NCI-H1436 treated with DMSO at 0.1 percent for 48 hours (cell line): ENCODE data around the gene CYFIP1.
"Not testable (repeated sequence)": the region's sequence is repeated elsewhere in the genome, so short reads cannot be mapped to it uniquely, and the experiment has no call there.

ENCODE experiments used
- DNase-seq: peaks from one replicate; lab custom pipeline; 2025; lab: John Stamatoyannopoulos, UW

CYFIP1 gene

DNA sequence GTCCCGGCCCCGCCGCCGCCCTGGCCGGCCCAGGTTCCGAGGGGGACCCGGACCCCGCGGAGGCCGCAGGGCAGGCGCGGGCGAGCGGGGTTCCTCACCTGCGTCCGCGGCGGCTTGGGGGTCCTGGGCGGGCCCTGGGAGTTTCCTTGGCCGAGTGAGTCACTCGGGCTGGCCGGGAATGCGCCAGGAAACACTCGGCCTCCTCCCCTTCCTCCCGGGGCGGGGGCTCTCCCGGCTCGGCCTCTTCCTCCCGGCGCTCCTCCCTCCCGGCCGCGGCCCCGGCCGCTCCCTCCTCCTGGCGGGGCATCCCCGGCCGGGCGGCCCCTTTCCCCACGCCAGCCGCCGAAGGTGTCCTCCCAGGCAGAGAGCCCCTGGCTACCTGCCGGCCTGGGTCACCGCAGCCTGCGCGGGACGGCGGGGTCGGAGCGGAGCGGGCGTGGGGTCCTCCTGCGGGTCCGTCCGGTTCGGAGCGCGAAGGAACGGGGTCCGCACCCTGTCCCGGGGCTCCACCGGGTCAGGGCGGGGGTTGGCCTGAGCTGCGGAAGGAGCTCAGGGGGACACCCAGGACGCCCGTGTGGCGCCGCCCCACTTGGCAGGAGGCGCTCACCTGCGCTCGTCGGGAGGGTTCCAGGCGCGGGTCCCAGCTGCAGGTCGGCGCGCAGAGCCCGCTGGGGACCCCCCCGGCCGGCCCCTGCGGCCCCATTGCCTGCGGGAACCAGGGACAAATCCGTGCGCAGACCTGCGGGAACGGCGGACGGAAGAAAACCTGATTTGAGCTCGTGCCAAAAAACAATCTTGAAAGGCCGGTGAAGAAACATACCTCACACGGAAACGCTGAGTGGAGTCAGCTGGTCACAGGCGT lies at the start of gene CYFIP1:
Gene CYFIP1 (minus strand): TSS at position 180 of the 862 bp plus-strand sequence. CDS start 33,083 bp downstream, outside the sequence.
- DNase-seq = no peak

DNA sequence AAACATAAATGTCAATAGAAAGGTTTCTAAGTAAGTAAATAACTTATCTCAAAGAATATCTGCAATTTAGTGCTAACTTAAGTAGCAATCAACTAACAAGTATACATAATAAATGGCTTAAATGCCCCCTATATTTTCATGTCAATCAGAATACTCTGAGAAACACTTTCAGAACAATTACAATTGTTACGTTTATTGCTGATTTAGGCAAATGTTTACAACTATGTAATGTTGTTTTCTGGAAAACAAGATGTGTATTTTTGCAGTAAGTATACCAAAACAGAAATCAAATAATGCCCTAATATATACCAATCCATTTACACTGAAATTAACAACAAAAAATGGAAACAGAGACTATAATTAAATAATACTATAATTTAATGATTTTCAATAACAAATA lies 46.0 kb upstream of the CYFIP1 start:
- DNase-seq = no peak

- DNase-seq = no peak
Measured at GRCh38 chr15:23022156-23022555, 42.0 kb upstream of the CYFIP1 start.

DNA sequence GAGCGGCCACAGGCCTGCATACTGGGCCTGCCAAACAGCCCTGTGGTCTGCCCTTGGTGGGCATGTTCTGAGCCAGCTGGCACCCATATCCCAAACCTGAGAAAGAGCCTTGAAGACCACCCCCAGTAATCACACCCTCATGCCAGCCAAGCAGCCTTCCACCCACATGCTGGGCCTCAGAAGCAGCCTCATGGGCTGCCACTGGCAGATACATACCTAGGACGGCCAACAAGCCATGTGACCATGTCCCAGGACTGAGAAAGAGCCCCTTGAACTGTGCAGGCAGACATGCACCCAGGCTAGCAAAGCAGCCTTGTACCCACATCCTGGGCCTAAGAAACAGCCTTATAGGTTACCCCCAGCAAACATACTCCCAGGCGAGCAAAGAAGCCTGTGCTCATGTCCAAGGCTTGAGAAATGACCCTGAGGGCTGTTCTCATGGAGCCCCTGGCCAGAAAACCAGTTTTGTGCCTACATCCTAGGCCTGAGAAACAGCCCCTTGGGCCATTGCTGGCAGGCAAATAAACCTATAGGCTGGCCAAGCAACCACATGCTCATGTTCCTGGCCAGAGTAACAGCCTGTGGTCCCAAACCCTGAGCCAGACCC lies 34.3 kb upstream of the CYFIP1 start:
- no peak for DNase-seq

- no peak for DNase-seq
Measured at GRCh38 chr15:23013681-23014080, 33.5 kb upstream of the CYFIP1 start.

DNA sequence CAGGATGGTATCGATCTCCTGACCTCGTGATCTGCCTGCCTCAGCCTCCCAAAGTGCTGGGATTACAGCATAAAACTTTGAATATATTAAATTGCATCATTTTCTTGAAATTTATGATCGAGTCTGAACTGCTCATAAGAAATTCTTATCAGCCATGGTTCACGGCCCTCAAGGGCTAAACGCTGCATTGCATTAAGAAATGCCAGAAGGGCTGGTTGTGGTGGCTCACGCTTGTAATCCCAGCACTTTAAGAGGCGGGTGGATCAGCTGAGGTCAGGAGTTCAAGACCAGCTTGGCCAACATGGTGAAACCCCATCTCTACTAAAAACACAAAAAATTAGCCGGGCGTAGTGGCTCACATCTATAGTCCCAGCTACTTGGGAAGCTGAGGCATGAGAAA lies 32.4 kb upstream of the CYFIP1 start:
- not testable (repeated sequence) for DNase-seq

- no peak for DNase-seq
Measured at GRCh38 chr15:23003736-23004135, 23.6 kb upstream of the CYFIP1 start.

DNA sequence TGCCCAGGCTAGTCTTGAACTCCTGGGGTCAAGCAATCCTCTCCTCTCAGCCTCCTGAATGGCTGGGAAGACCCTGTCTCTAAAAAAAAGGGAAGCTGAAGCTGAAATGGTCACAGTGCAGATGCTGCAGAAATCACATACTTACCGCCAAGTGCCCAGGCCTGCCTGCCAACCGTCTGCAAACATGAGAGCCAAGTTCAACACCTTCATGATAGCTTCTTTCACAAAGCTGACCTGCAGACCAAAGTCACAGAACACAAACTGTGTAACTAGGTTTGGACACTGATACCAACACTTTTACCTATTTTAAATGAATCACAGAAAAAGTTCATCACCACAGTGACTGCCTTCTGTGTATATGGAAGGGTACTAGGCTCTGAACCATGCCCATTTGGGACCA lies 22.8 kb upstream of the CYFIP1 start:
- DNase-seq = no peak

DNA sequence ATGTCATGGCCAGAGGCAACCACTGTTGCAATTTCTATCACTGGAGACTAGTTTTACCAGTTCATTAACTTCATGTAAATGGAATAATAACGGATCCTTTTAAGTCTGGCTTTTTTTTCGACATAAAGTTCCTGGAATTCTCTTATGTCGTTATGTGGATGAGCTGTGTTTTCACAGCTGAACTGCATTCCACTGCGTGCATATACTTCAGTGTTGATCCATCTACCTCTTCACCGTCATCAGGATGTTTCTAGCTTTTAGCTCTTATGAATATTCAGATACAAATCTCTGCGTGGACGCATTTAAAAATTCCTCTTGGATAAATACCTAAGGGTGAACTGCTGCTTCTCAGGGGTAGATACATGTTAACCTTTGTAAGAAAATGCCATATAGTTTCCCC lies 15.6 kb upstream of the CYFIP1 start:
- no peak for DNase-seq

GRCh38 chr15:22992024-22992326 lies 11.8 kb upstream of the CYFIP1 start:
- no peak for DNase-seq

GRCh38 chr15:22989576-22990477 lies 9.7 kb upstream of the CYFIP1 start:
- DNase-seq = no peak

GRCh38 chr15:22988811-22989210 lies 8.6 kb upstream of the CYFIP1 start:
- no peak for DNase-seq

DNA sequence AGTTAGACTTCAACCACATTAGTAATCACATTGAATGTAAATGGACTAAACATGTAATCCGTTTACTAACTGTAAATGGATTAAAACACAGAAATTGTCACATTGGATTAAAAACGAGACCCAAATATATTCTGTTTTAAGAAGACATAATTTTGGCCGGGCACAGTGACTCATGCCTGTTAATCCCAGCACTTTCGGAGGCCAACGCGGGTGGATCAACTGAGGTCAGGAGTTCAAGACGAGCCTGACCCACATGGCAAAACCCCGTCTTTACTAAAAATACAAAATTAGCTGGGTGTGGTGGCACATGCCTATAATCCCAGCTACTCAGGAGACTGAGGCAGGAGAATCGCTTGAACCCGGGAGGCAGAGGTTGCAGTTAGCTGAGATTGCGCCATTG lies 1.8 kb upstream of the CYFIP1 start:
- not testable (repeated sequence) for DNase-seq

DNA sequence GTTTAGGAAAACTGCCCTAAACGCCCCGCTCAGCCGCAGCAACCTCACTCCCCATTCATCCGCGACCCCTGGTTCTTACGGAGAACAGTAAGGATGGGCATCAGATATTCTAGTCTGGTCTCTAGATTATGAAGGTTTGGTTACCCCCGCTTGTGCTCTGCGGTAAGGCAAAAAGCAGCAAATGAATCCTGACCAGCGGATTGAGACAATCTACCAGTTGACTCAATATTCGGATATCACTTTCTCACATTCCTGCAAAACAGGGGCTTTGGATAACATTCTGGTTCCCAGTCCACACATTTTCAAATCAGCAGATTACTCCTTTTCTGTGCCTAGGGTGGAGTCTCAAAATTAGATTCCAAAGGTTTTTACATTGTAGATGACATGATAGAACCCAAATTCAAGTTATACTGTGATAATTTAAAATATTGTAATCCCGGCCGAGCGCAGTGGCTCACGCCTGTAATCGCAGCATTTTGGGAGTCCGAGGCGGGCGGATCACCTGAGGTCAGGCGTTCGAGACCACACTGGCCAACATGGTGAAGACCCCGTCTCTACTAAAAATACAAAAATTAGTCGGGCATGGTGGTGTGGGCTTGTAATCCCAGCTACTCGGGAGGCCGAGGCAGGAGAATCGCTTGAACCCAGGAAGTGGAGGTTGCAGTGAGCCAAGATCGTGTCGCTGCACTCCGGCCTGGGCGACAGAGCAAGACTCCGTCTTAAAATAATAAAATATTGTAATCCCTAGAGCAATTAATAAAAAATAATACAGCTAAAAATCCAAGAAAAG lies 1.1 kb upstream of the CYFIP1 start:
- no peak for DNase-seq

DNA sequence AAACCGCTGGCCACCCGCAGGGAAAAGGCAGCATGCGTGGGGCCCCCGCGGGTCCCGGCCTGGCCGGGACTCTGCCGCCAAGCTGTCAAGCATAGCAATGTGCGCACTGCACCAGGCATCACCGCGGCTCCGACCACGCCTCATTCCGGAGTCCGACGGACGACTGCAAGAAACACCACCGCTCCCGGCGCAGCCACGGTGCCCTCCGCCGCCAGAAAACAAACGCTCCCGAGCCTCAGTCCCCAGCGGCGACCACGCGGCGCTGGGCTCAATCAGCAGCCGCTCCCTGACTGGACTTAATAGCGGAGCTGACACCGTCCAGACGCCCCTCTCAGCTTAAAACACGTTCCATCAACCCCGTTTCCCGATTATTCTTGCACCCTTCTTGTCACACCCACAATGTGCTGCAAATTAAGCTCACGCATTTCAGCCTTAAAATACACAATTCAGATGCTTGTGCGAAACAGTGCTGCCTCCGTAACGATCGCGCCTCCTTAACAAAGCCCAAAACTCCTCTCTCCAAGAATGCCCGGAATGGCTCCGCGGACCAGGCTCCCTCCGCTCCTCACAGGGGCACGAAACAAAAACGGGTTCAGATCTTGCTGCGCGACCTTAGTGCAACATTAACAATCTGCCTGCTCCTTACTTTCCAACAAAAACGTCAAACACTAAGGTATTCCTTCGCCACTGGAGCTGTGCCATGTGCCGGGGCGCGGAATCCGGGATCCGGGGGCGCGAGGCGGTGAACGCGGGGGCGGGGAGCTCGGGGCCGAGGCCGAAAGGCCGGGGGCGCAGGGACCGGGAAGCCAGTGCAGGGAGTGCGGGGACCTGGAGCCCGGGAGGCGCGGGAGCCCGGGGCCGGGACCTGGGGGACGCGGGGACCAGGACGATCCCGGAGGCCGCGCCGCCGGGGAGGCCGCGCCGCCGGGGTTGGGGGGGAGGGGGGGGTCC lies 655 bp downstream of the CYFIP1 start:
- DNase-seq = no peak

GRCh38 chr15:22978691-22979237 lies 1.4 kb downstream of the CYFIP1 start:
- no peak for DNase-seq

- no peak for DNase-seq
Measured at GRCh38 chr15:22974745-22975144, 5.4 kb downstream of the CYFIP1 start.

DNA sequence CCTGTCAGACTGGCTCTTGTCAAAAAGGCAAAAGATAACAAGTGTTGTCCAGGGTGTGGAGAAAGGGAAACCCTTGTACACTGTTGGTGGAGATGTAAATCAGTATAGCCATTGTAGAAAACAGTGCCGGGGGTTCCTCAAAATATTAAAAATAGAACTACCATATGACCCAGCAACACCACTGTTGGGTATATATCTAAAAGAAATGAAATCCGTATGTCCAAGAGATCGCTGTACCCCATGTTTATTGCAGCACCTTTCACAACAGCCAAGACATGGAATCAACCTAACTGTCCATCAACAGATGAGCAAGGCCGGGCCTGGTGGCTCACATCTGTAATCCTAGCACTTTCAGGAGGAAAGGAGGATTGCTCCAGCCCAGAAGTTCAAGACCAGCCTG lies 6.2 kb downstream of the CYFIP1 start:
- no peak for DNase-seq

DNA sequence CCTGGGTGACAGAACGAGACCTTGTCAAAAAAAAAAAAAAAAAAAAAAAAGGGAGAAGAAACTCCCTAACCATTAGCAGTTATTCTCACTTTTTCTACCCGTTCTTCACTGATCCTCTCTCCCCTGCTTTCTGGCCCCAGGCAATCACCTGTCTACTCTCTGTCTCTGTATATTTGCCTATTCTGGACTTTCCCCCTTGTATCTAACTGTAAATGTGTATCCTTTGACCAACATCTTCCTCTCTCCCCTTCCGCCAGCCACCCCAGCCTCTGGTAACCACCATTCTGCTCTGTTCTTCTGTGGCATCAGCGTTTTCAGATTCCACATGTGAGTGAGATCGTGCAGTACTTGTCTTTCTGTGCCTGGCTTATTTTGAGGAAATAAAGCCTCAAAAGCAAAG lies 6.9 kb downstream of the CYFIP1 start:
- no peak for DNase-seq

GRCh38 chr15:22969489-22969888 lies 10.7 kb downstream of the CYFIP1 start:
- DNase-seq = no peak
